HepG2 (cell line): Measurements from ENCODE around the gene METTL22. TPM values are rescaled to one million over a fixed set of nuclear protein-coding genes. Genes with fewer than 3 reads are reported as not detected.
A peak's percentile ranks its signal among the peaks of the same experiment; 100 is the strongest.

Experiments
- ARID3A ChIP-seq: IDR thresholded peaks from 2 replicates; pipeline ENCODE4 v1.6.1; 2012; ENCODE audit warnings: low read depth, low read length, improper control_type of control experiment
- ATM ChIP-seq: fragments of 450-650 bp; IDR thresholded peaks from 2 replicates; pipeline ENCODE4 v1.7.1; 2017; ENCODE audit warnings: mild to moderate bottlenecking, borderline replicate concordance
- HBP1 ChIP-seq: IDR thresholded peaks from 2 replicates; pipeline ENCODE4 v1.6.1; 2016; ENCODE audit warnings: low read depth, control low read depth
- MXD1 ChIP-seq: sonication (generic); formaldehyde crosslinking; IDR thresholded peaks from 2 replicates; pipeline ENCODE4 v1.4.0; 2020; ENCODE audit warnings: mild to moderate bottlenecking, missing genetic modification reagents
- PRDM4 ChIP-seq: sonication (generic); formaldehyde crosslinking; IDR thresholded peaks from 2 replicates; pipeline ENCODE4 v1.9.0; 2021; ENCODE audit warnings: missing genetic modification reagents, borderline replicate concordance
- RBM22 ChIP-seq: fragments of 200-400 bp; formaldehyde crosslinking; optimal IDR thresholded peaks from 2 replicates; pipeline ENCODE3; 2017; ENCODE audit warnings: mild to moderate bottlenecking, low read length, moderate library complexity
- U2AF1 ChIP-seq: fragments of 200-400 bp; formaldehyde crosslinking; optimal IDR thresholded peaks from 2 replicates; pipeline ENCODE3; 2017; ENCODE audit warnings: mild to moderate bottlenecking, low read depth, low read length
- ZNF562 ChIP-seq: sonication (generic); formaldehyde crosslinking; IDR thresholded peaks from 2 replicates; pipeline ENCODE4 v1.8.0; 2022; ENCODE audit warnings: missing genetic modification reagents, borderline replicate concordance
- ZNF589 ChIP-seq: sonication (generic); formaldehyde crosslinking; conservative IDR thresholded peaks from 2 replicates; pipeline ENCODE4 v1.8.0; 2022; ENCODE audit warnings: mild to moderate bottlenecking, moderate library complexity, missing genetic modification reagents
- ZNF687 ChIP-seq: sonication (generic); formaldehyde crosslinking; IDR thresholded peaks from 2 replicates; pipeline ENCODE4 v1.5.1; 2020; ENCODE audit warnings: mild to moderate bottlenecking, missing genetic modification reagents, moderate library complexity
- ZNF878 ChIP-seq: sonication (generic); formaldehyde crosslinking; IDR thresholded peaks from 2 replicates; pipeline ENCODE4 v1.8.1; 2023; ENCODE audit warnings: mild to moderate bottlenecking, missing genetic modification reagents, moderate library complexity
- ZNF883 ChIP-seq: sonication (generic); formaldehyde crosslinking; IDR thresholded peaks from 2 replicates; pipeline ENCODE4 v1.5.1; 2020; ENCODE audit warnings: mild to moderate bottlenecking, missing genetic modification reagents; ENCODE audit errors: not compliant biosample characterization
- polyA plus RNA-seq, 8 experiments: library from polyadenylated mRNA; depleted of rRNA in 3 of 8; stranded (reverse) in 7 of 8; unstranded in 1 of 8; fragments of >200 nt; fragmentation: Illumina TruSeq in 4 of 8; extraction: Trizol in 4 of 8; gene quantifications; 2 replicates each; pipeline versions ENCODE4 v1.2.1 to v1.2.3, GENCODE V29; 2011 to 2016; ENCODE audit warnings: low read depth in 4 of 8, missing spikeins in 1 of 8, mixed read lengths in 1 of 8; ENCODE audit not compliant: insufficient read depth in 1 of 8
- total RNA-seq, 5 experiments: library from RNA; depleted of rRNA; stranded (reverse); fragments of >200 nt; fragmentation: Illumina TruSeq; extraction: Trizol; gene quantifications; 2 replicates each; pipeline ENCODE4 v1.2.3, GENCODE V29; 2016; ENCODE audit warnings: low read depth in 1 of 5

Gene METTL22
- total and polyA plus RNA-seq, 2 of the 13 experiments (the other 11 are each of a cell fraction or from before 2014, with no cell fraction given) = 36.2 to 94.8 TPM

GRCh38 chr16:8674413-8675022 is 53.0 kb downstream of the METTL22 start, which contains the start of gene ABAT (continued):
- TF ChIP-seq ZNF687 (CRISPR knock-in tag) (peak; percentile 78), HBP1 (CRISPR knock-in tag) (no peak), ARID3A (no peak), ZNF878 (CRISPR knock-in tag) (no peak), ATM (no peak), PRDM4 (CRISPR knock-in tag) (no peak), U2AF1 (no peak), ZNF589 (no peak), ZNF562 (CRISPR knock-in tag) (no peak), MXD1 (CRISPR knock-in tag) (peak; percentile 77; the same call in 1 of the 2 replicates), ZNF883 (CRISPR knock-in tag) (no peak), RBM22 (no peak)
